Ecto neural progenitor cell (in vitro differentiated cells): ENCODE results near the gene ABCC1.
"Not testable (repeated sequence)": the region's sequence is repeated elsewhere in the genome, so short reads cannot be mapped to it uniquely, and the experiment has no call there.

Experiments used
- DNase-seq: peaks from one replicate; pipeline ENCODE4 v3.0.0-alpha.2; 2018; ENCODE audit warnings: low spot score

Gene ABCC1

DNA sequence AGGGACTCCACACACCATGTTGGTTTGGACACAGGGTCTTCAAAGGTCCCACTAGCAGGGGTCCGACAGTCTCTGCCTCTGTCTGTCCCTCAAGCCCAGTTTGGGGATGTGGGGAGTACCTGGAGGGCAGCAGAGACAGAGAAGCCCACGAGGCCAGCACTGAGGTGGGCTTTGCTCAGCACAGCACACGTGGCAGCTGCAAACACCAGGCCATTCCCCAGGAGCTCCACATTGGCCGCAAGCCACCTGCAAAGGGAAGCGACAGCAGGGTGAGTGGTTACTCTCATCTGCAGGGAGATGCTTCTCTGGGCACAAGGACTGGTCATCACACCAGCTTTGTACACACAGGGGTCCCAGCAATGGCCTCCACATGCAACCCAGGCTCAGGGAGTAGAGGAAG is 211.9 kb downstream of the ABCC1 start:
- no peak for DNase-seq

DNA sequence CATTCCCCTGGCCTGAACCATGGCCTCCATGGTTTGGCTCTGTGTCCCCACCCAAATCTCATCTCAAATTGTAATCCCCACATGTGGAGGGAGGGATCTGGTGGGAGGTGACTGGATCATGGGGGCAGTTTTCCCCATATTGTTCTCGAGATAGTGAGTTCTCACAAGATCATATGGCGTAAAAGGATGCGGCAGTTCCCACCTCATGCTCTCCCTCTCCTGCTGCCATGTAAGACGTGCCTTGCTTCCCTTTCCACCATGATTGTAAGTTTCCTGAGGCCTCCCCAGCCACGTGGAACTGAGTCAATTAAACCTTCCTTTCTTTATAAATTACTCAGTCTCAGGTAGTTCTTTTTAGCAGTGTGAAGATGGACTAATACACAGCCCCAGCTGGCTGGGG is 212.4 kb downstream of the ABCC1 start:
- not testable (repeated sequence) for DNase-seq

DNA sequence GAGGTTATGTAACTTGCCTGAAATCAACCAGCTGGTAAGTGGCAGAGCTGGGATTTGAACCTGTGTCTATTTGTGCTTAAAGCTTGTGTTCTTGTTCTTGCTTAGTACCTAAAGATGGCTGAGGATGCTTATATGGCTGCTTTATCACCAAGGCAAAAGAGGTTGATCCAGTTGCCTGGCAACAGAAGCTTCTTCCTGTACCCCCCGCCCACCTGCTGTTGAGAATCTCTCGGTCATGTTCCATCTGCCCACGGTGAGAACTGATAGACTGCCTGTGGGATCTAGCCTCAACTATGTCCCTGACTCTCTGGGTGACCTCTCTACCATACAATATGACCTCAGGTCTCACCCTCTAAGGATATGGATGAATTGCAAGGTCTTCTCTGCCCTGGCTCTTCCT is 213.2 kb downstream of the ABCC1 start:
- no peak for DNase-seq

DNA sequence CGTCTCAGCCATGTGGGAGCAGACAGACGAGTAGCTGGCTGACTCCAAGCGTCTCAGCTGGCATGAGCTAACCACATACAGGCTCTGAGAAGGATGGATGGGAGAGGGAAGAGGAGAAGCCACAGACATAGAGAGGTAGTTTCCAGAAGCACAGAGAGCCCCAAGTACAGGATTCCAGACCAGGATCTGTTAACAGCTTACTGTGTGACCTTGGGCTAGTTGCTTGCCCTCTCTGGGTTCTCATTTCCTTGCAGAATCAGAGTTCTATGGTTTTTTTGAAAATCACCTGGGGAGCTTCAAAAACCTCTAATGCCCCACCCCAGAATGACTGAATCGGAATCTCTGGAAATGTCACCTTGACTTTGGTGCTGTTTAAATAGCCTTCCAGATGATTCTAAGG is 213.7 kb downstream of the ABCC1 start:
- no peak for DNase-seq

DNA sequence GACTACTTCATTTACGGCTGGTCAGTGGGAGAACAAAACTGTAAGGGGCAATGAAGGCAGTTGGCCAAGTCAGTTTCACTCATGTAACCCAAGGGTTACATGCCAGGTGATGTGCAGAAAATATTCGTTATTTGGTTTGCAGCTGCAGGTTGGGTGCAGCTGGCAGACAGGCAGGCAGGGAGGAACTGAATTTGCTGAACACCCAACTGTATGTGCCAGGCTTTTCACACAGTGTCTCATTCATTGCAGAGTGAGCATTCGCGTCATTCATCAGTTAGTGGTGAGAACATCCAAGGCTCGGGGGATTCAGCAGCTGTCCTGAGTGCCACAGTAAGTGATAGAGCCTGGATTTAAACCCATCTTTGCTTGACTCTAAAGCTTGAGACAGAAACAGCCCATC is 214.2 kb downstream of the ABCC1 start:
- no peak for DNase-seq

DNA sequence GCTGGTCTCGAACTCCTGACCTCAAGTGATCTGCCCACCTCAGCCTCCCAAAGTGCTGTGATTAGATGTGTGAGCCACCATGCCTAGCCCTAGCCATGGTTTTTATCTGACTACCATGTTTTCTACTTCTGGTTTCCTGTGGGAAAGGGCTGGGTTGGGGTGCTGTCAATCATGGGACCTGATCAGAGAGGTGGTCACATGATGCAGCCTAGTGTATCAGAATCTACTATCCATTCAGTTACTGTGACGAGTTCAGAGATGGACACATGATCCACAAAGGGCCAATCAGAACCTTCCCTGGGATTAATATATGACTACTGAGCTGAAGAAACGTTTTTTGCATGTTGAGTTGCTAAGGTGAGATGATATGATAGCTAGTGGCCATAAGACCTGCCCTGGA is 214.8 kb downstream of the ABCC1 start:
- no peak for DNase-seq

DNA sequence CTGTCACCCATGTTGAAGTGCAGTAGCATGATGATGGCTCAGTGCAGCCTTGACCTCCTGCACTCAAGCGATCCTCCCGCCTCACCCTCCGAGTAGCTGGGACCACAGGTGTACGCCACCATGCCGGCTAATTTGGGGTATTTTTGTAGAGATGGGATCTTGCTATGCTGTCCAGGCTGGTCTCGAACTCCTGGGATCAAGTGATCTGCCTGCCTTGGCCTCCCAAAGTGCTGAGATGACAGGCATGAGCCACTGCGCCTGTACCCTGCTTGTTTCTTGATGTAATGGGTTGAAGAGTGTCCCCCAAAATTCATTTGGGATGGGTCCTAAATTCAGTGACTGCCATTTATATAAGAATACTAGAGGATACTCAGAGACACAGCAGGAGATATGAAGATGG is 216.7 kb downstream of the ABCC1 start:
- no peak for DNase-seq

DNA sequence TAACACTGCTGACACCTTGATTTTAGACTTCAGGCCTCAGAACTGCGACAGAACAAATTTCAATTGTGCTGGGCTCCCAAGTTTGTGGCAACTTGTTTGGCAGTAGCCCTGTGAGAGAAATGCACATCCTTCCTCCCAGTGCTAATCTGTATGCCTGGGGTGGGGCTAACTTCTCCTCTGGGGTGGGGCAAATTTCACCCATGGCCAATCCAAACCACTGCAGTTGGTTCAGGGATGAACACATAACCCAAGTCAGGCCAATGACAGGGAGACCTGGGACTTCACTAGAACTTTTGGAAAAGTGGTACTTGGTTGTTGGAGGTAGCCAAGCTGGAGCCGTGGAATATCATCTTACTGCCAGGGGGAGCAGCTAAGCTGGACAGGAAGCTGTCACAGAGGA is 217.5 kb downstream of the ABCC1 start:
- DNase-seq, result no peak

DNA sequence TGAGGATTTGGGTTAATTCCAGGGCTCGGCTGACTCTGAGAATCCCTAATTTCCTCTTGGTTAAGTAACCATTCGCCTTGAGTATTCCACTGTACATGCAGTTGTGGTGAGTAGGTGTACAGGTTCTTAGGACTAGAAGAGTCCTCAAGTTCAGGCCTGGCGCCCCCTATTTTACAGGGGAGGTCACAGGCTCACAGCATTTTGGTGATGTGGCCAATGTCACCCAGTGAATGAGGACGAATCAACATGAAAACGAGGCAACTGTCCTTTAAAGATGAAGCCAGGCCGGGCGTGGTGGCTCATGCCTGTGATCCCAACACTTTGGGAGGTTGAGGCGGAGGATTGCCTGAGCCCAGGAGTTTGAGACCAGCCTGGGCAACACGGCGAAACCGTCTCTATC is 218.5 kb downstream of the ABCC1 start:
- no peak for DNase-seq

DNA sequence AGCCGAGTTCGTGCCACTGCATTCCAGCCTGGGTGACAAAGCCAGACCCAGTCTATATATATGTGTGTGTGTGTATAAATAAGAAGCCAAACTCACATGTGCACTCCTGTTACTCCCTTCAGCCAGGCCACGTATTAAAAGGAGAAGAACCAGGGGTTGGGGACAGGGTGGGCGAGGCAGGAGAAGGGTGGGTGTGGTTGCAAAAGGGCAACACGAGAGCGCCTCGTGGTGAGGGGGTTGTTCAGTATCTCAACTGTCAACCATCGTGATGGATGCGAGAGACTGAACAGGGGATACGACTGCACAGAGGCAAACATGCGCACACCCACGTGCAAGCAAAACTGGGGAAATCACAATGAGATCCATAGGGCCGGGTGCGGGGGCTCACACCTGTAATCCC is 219.0 kb downstream of the ABCC1 start:
- no peak for DNase-seq

DNA sequence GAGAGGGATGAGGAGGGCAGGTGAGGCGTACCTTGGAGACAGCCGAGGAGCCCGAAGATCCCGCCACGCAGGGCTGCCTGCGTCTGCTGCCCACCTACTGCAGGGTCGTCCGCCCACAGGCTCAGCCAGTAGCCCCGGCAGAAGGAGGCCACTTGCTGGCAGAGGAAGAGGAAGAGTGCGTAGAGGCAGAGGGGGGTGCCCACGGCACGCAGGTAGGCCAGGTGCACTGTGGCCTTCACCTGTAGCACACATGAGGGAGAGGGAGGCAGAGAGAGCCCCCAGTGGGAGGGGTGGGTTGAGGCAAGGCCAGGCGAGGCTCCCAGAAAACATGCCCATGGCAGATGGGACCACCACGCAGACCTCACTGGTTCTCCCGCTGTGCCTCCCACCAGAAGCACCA is 220.2 kb downstream of the ABCC1 start:
- DNase-seq, result no peak

DNA sequence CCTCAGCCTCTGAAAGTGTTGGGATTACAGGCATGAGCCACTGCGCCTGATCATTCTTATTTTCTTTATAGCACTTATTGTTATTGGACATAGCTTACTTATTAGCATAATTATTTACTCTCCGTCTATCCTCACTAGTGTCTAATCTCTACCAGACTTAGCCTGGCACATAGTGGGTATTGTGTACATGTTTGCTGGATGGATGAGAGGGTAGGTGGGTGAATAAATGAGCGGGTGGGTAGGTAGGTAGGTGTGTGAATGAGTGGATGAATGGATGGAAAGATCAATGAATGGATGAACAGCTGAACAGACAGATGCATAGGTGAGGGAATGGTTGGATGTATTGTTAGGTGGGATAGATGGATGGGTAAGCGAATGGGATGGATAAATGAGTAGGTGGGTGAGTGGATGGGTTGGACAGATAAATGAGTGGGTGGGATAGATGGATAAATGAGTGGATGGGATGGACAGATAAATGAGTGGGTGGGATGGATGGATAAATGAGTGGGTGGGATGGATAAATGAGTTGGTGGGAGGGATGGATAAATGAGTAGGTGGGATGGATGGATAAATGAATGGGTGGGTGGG is 222.0 kb downstream of the ABCC1 start:
- DNase-seq, result no peak

DNA sequence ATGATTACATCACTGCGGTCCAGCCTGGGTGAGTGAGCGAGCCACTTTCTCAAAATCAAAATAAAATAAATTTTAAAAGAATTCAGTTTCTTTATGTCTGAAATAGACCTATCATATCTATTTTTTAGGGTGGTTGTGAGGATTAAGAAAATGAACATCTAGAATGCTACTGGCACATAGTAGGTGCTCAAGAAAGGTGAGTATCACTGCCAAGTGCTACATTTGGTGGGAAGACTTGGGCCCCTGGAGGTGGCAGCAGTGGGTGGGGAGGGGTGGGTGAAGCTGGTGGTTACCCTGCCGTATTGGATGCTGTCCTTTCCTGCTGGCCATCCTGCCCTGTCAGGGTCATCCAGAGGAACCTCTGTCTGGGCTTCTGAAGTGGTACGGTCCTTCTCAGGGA is 223.6 kb downstream of the ABCC1 start:
- no peak for DNase-seq

DNA sequence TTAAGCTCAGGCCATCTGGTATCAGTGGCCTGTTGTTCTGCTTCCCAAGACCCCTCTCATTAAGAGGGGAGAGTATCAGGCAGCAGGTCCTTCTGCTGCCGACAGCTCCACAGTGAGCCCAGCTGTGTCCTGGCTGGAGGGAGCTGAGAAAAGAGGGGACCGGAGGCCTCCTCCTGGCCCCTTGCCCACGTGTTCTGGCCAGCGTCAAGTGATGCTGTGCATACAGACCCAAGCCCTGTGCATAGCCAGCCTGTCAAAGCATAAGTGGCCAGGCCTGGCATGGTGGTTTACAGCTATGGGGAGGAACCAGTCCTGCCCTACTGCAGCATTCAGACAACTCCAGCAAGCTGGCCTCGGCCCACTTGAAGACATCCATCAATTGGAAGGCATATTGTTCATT is 225.9 kb downstream of the ABCC1 start:
- no peak for DNase-seq

DNA sequence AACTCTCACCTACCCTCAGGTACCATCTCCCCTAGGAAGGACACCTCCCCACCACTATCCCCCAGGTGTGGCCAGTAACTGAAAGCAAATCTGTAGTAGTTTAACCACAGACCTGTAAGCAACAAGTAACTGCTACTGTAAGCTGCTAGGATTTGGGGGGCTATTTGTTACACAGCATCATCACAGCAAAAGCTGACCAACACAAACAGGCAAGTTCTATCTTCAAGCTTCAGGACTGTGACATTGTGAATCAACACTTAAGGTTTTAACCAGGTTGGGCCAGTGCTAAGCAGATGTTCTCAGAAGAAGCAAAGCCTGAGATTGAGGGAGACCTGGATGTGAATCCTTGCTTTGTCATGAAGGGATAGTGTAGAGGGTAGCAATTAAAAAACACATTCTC is 226.9 kb downstream of the ABCC1 start:
- DNase-seq, result no peak

DNA sequence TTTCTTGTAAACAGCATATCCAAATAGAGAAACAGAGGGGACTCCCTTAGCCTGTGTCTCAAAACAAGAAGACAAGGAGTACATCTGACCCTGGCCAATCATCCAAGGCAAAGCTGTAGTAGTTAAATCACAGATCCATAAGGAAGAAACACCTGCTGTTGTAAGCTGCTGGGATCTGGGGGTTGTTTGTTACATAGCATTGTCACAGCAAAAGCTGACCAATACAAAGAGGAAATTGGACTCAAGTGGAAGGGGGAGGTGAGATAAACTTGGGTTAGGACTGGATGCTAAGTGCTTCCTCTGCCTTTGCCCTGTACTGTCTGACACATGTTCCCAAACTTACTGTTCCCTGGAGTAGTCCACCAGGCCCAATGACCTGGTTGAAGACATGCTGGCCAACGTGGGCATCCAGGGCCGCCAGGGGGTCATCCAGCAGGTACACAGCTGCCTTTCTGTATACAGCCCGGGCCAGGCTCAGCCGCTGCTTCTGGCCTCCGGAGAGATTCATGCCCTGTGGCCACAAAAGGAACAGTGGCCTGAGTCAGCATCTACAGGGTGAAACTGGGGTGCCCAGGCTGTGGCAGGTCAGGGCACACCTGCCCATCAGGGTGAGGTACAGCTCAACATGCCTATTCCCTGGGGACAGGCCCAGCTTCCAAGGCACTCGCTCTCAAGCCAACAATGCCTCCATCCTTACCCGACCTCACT is 229.2 kb downstream of the ABCC1 start:
- no peak for DNase-seq

DNA sequence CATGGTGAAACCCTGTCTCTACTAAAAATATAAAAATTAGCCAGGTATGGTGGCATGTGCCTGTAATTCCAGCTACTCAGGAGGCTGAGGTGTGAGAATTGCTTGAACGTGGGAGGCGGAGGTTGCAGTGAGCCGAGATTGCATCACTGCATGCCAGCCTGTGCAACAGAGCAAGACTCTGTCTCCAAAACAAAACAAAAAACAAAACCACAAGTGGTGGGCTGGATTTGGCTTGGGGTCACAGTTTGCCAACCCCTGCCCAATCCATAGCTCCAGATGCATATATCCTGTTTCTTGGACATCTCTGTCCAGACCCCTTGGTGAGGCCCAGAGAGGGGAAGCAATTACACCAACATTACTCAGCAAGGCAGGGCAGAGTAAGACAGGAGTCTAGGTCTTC is 232.3 kb downstream of the ABCC1 start:
- DNase-seq, result not testable (repeated sequence)

DNA sequence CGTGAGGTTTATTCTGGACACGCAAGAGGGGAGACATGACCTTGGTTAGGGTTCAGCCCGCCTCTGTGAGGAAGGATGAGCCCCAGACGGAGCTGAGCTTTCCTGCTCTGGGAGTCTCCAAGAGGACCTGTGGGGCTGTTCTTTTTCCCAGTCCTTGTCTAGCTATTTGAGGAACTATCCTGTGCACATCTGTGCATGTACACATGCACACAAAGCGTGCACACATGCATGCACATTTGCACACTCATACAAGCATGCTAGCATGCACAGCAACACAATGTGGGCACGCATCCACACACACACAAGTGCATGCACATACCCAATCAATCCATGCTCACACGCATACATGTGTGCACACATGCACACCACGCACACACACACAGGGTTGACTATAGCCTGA is 233.5 kb downstream of the ABCC1 start:
- DNase-seq, result no peak

DNA sequence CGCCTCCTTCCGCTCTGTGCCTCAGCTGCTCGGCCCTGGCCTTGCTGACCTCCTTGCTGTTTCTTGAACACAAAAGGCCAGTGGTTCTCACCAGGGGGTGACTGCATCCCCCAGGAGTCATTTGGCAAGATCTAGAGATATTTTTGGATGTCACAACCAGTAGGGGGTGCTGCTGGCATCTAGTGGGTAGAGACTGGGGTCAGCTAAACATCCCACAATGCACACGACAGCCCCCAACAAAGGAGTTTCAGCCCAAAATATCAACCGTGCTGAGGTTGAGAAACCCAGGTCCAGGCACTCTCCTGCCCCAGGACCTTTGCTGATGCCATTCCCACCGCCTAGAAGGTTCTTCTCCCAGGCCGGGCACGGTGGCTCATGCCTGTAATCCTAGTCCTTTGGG is 234.1 kb downstream of the ABCC1 start:
- DNase-seq, result no peak

DNA sequence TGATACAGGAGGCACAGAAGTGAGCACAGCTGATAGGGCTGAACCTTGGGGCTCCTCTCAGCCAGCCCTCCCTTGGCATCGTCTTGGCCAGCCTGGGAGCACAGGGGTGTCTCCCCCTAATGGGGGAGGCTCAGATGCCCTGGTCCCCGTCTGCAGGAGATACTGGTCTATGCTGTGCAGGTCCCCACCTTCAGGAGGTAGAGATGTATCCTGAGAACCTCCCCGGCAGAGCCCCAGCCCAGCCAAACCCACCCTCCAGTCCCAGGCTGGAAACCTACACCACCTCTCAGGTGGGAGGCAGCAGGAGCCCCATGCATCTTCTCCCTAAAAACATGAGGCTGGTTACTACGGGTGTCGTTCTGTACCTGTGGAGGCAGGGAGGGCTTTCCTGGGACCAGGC is 235.2 kb downstream of the ABCC1 start:
- no peak for DNase-seq

DNA sequence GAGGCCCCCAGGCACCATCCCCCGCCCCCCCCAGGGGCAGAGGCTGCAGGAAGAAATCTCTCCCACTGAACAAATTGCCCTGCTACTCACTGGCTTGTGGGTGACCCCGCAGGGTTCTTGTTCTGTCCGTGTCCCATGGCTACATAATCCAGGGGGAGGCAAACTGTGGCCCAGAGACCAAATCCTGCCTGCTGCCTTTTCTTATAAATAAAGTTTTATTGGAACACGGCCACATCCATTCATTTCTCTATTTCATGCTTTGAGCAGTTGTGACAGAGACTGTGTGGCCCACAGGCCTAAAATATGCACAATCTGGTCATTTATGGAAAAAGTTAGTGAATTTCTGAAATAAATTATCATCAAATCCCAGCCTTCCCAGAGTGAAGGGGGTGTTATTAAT is 235.7 kb downstream of the ABCC1 start:
- no peak for DNase-seq

DNA sequence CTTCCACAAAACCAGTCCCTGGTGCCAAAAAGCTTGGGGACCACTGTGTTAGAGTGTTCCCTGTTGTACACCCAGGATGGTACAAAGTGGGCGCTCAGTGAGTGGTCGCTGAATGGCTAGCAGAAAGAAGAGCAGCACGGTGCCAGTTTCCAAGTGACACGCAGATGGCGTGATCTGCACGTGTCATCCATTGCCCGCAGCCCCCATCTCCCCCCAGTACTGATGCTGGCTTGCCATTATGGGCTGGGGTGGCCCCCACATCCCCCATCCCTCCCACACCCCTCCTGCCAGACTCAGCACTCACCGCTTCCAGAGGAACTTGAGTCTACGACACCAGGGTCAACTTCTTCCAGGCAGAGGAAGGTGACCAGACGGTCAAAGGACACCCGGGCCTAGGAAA is 237.4 kb downstream of the ABCC1 start:
- DNase-seq, result no peak

DNA sequence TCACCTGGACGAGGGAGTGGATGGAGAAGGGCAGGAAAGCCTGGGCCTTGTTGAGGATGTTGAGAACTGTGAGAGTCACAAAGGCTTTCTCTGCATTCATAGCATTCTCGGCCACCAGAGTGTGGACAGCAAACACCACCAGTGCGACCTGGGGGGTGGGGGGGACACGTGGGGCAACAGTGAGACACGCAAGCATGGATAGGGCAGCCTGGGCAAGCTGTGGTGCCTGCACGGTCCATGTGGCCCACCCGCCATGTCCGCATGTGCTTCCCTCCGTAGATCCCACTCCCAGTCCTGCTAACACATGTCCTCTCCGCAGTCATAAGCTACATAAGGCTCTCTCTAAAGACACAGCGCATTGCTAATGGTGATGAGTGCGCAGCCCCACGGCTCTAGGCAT is 239.4 kb downstream of the ABCC1 start:
- no peak for DNase-seq

DNA sequence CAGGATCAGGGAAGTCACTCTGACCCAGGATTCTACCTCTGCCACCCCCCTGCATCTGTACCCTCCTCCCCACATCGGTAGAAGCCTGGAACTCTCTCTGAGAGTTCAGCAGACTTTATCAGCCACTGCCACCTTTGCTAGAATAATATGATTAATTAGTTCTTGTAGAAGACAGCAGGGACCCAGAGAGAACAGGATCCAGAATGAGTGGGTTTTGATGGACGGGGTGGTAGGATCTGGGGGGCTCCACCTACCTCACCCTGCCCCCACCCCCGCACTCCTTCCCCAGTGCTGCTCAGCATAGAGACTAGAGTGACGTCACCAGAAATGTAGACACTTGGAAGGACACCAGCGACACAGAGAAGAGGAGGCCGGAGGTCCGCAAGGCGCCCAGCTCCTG is 240.4 kb downstream of the ABCC1 start:
- no peak for DNase-seq
